Fibroblast of mammary gland (primary cell): ENCODE data around the gene EFCAB5.

ENCODE experiments used
- DNase-seq: peaks from one replicate; pipeline ENCODE4 v3.0.0-alpha.2; 2010; ENCODE audit warnings: low read depth
- H3K4me3 ChIP-seq: 2 replicates; pipeline ENCODE4 v1.5.1; 2011; ENCODE audit warnings: low read depth, mild to moderate bottlenecking, low read length, moderate library complexity; ENCODE audit not compliant: control insufficient read depth
- CTCF ChIP-seq: conservative IDR thresholded peaks from 2 replicates; pipeline ENCODE4 v1.5.1; 2011; ENCODE audit warnings: low read depth, low read length, inconsistent platforms; ENCODE audit not compliant: control insufficient read depth, insufficient read depth

Gene EFCAB5

GRCh38 chr17:30151471-30151870 is 210.0 kb downstream of the EFCAB5 start:
- H3K4me3 ChIP-seq, result no peak overlapping the region
- no peak for DNase-seq
- no peak for TF ChIP-seq CTCF

- TF ChIP-seq CTCF, result no peak
- H3K4me3 ChIP-seq, result no peak overlapping the region
- DNase-seq, result no peak
Observed at GRCh38 chr17:30153463-30153862, 212.0 kb downstream of the EFCAB5 start.

- DNase-seq, result no peak
- H3K4me3 ChIP-seq, result no peak overlapping the region
- no peak for TF ChIP-seq CTCF
Observed at GRCh38 chr17:30155389-30155788, 214.0 kb downstream of the EFCAB5 start.
